HUES6 (cell line): ENCODE measurements around the gene SSH2.
"Not testable (repeated sequence)": the region's sequence is repeated elsewhere in the genome, so short reads cannot be mapped to it uniquely, and the experiment has no call there.

Experiments used
- H3K27ac ChIP-seq: 2 replicates; pipeline ENCODE4 v1.7.0; 2013; ENCODE audit warnings: low read depth, mild to moderate bottlenecking, low read length, inconsistent platforms
- H3K27me3 ChIP-seq: 2 replicates; pipeline ENCODE4 v1.6.1; 2013; ENCODE audit warnings: low read length; ENCODE audit not compliant: control insufficient read depth, insufficient read depth
- H3K36me3 ChIP-seq: 2 replicates; pipeline ENCODE4 v1.6.1; 2013; ENCODE audit warnings: low read length; ENCODE audit not compliant: control insufficient read depth, insufficient read depth
- H3K4me1 ChIP-seq: 2 replicates; pipeline ENCODE4 v1.6.1; 2013; ENCODE audit warnings: low read length; ENCODE audit not compliant: control insufficient read depth, insufficient read depth
- H3K4me3 ChIP-seq: 2 replicates; pipeline ENCODE4 v1.5.1; 2013; ENCODE audit warnings: low read depth, low read length
- H3K9ac ChIP-seq: one replicate; pipeline ENCODE4 v1.6.1; 2013; ENCODE audit warnings: mild to moderate bottlenecking, low read length
- H3K9me3 ChIP-seq: 2 replicates; pipeline ENCODE4 v1.6.1; 2013; ENCODE audit warnings: low read depth, low read length; ENCODE audit not compliant: control insufficient read depth, insufficient read depth

Gene SSH2

GRCh38 chr17:29800457-29800856 is 129.6 kb downstream of the SSH2 start:
- Histone ChIP-seq H3K27me3 (no peaks in the 10 kb centered on the region), H3K9me3 (no peaks in the 10 kb centered on the region), H3K4me3 (no peak overlapping the region), H3K36me3 (no peaks in the 10 kb centered on the region), H3K4me1 (no peaks in the 10 kb centered on the region), H3K27ac (no peak overlapping the region), H3K9ac (no peak overlapping the region)

GRCh38 chr17:29796652-29797051 is 133.4 kb downstream of the SSH2 start:
- no peak overlapping the region for H3K9ac ChIP-seq
- H3K4me1 ChIP-seq, result no peaks in the 10 kb centered on the region
- no peak overlapping the region for H3K4me3 ChIP-seq
- H3K36me3 ChIP-seq, result no peaks in the 10 kb centered on the region
- H3K27me3 ChIP-seq, result no peaks in the 10 kb centered on the region
- H3K9me3 ChIP-seq, result no peaks in the 10 kb centered on the region
- no peak overlapping the region for H3K27ac ChIP-seq

GRCh38 chr17:29793501-29793900 is 136.5 kb downstream of the SSH2 start:
- Histone ChIP-seq H3K27me3 (no peaks in the 10 kb centered on the region), H3K9me3 (no peaks in the 10 kb centered on the region), H3K36me3 (no peaks in the 10 kb centered on the region), H3K9ac (no peak overlapping the region), H3K4me3 (no peak overlapping the region), H3K27ac (no peak overlapping the region), H3K4me1 (peaks cover 12% of the 10 kb centered on the region; the same call in 1 of the 2 replicates)

GRCh38 chr17:29791336-29792080 is 138.5 kb downstream of the SSH2 start:
- H3K9me3 ChIP-seq, result no peaks in the 10 kb centered on the region
- H3K9ac ChIP-seq, result no peak overlapping the region
- no peak overlapping the region for H3K4me3 ChIP-seq
- H3K27ac ChIP-seq, result no peak overlapping the region
- peaks cover 14% of the 10 kb centered on the region for H3K4me1 ChIP-seq
- H3K36me3 ChIP-seq, result no peaks in the 10 kb centered on the region
- no peaks in the 10 kb centered on the region for H3K27me3 ChIP-seq

GRCh38 chr17:29789196-29790170 is 140.5 kb downstream of the SSH2 start:
- H3K9ac ChIP-seq, result no peak overlapping the region
- H3K4me3 ChIP-seq, result no peak overlapping the region
- no peaks in the 10 kb centered on the region for H3K27me3 ChIP-seq
- H3K9me3 ChIP-seq, result no peaks in the 10 kb centered on the region
- no peak overlapping the region for H3K27ac ChIP-seq
- H3K36me3 ChIP-seq, result no peaks in the 10 kb centered on the region
- peaks cover 16% of the 10 kb centered on the region for H3K4me1 ChIP-seq

GRCh38 chr17:29787995-29788394 is 142.0 kb downstream of the SSH2 start:
- H3K27me3 ChIP-seq, result no peaks in the 10 kb centered on the region

GRCh38 chr17:29782917-29783316 is 147.1 kb downstream of the SSH2 start:
- H3K9ac ChIP-seq, result no peak overlapping the region
- no peaks in the 10 kb centered on the region for H3K27me3 ChIP-seq
- H3K4me3 ChIP-seq, result no peak overlapping the region
- H3K4me1 ChIP-seq, result peaks cover 4% of the 10 kb centered on the region; the same call in 1 of the 2 replicates
- no peaks in the 10 kb centered on the region for H3K36me3 ChIP-seq
- no peak overlapping the region for H3K27ac ChIP-seq
- no peaks in the 10 kb centered on the region for H3K9me3 ChIP-seq

More at GRCh38 chr17:29787995-29788394, 142.0 kb downstream of the SSH2 start:
- no peak overlapping the region for H3K27ac ChIP-seq
- H3K9me3 ChIP-seq, result no peaks in the 10 kb centered on the region
- H3K4me1 ChIP-seq, result peaks cover 16% of the 10 kb centered on the region
- no peaks in the 10 kb centered on the region for H3K36me3 ChIP-seq
- no peak overlapping the region for H3K4me3 ChIP-seq
- H3K9ac ChIP-seq, result no peak overlapping the region

GRCh38 chr17:29779812-29780190 is 150.2 kb downstream of the SSH2 start:
- H3K27ac ChIP-seq, H3K36me3 ChIP-seq, H3K4me1 ChIP-seq, H3K9ac ChIP-seq, H3K27me3 ChIP-seq, H3K9me3 ChIP-seq, H3K4me3 ChIP-seq: not testable (repeated sequence)

- H3K36me3 ChIP-seq, result no peaks in the 10 kb centered on the region
- H3K4me1 ChIP-seq, result no peaks in the 10 kb centered on the region
- H3K27me3 ChIP-seq, result no peaks in the 10 kb centered on the region
- H3K9me3 ChIP-seq, result no peaks in the 10 kb centered on the region
- no peak overlapping the region for H3K4me3 ChIP-seq
- no peak overlapping the region for H3K9ac ChIP-seq
- no peak overlapping the region for H3K27ac ChIP-seq
Measured at GRCh38 chr17:29778956-29779811, 150.8 kb downstream of the SSH2 start.

GRCh38 chr17:29777663-29778062 is 152.4 kb downstream of the SSH2 start:
- Histone ChIP-seq H3K4me3 (no peak overlapping the region), H3K4me1 (no peaks in the 10 kb centered on the region), H3K9ac (no peak overlapping the region), H3K27me3 (no peaks in the 10 kb centered on the region), H3K27ac (no peak overlapping the region), H3K36me3 (no peaks in the 10 kb centered on the region), H3K9me3 (no peaks in the 10 kb centered on the region)
